Mucosa of descending colon (tissue), 3 donors: ENCODE measurements around the gene HDLBP. TPM values are rescaled to one million over a fixed set of nuclear protein-coding genes. Genes with fewer than 3 reads are reported as not detected.
"Not testable (repeated sequence)": the region's sequence is repeated elsewhere in the genome, so short reads cannot be mapped to it uniquely, and the experiment has no call there.

Source experiments
- ATAC-seq: fragments of 200-7000 bp; cut with Tn5 transposase; one replicate; pipeline ENCODE4 v1.9.1; 2020; ENCODE audit warnings: mild to moderate bottlenecking, moderate library complexity
- DNase-seq, 3 donors: peaks; one replicate each; pipeline ENCODE4 v3.0.0-alpha.2; 2020
- H3K36me3 ChIP-seq: fragments of 200-600 bp; one replicate; pipeline ENCODE4 v1.8.0; 2021; ENCODE audit warnings: low read depth, mild to moderate bottlenecking
- H3K4me1 ChIP-seq: fragments of 200-600 bp; one replicate; pipeline ENCODE4 v1.8.0; 2021; ENCODE audit warnings: low read depth, mild to moderate bottlenecking
- H3K4me3 ChIP-seq: fragments of 200-600 bp; one replicate; pipeline ENCODE4 v1.8.0; 2021; ENCODE audit warnings: mild to moderate bottlenecking
- H3K9me3 ChIP-seq: fragments of 200-600 bp; one replicate; pipeline ENCODE4 v1.8.0; 2021; ENCODE audit warnings: mild to moderate bottlenecking
- intact Hi-C, 2 donors: fragments of 100-400 bp; cut with DNase I in 1 of 2; cut with micrococcal nuclease in 1 of 2; formaldehyde crosslinking; loops; one replicate each; pipeline versions ENCODE4 v1.11.0 to v1.11.1; 2022; cut with DNase I, micrococcal nuclease
- total RNA-seq, 3 donors: library from RNA; stranded (reverse); fragmentation: NEBNext Ultra II Directional in 2 of 3; extraction: Animal tissue kit (Norgen Biotek cat#: 25700) in 2 of 3; gene quantifications; one replicate each; pipeline versions ENCODE4 v1.2.1 to v1.2.4, GENCODE V29; 2021 to 2023
- TF ChIP-seq, protein P1 (sequence below): fragments of 200-600 bp; IDR thresholded peaks from one replicate; pipeline ENCODE4 v1.8.0; 2022; ENCODE audit warnings: antibody characterized with exemption, mild to moderate bottlenecking
- donor health status: DM: no; HTN: no; CAD: no; lungs with moderate emphysema.
- donor health status: DM: no; HTN: no; CAD: no.
- donor health status: DM: no; HTN: yes; CAD: no.

The HDLBP gene
- total RNA-seq, 3 donors from 2014 or later, result 363 to 417 (median 379) TPM

DNA sequence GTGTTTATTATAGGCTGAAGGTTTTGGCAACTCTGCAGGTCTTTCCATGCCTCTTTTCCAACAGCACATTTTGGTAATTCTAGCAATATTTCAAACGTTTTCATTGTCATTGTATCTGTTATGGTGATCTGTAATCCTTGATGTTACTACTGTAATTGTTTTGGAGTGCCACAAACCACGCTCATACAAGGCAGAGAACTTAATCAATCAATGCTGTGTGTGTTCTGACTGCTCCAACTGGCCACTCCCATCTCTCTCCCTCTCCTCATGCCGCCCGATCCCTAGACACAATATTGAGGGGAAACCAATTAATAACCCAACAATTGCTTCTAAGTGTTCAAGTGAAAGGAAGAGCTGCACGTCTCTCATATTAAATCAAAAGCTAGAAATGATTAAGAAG lies 32.9 kb downstream of the HDLBP start:
- intact Hi-C loops, result no loop called here
- DNase-seq (no peak), ATAC-seq (no peak)
- Histone ChIP-seq H3K4me3 (no peak overlapping the region), H3K4me1 (no peaks in the 10 kb centered on the region), H3K36me3 (no peaks in the 10 kb centered on the region), H3K9me3 (no peaks in the 10 kb centered on the region)
- TF ChIP-seq, protein P1, sequence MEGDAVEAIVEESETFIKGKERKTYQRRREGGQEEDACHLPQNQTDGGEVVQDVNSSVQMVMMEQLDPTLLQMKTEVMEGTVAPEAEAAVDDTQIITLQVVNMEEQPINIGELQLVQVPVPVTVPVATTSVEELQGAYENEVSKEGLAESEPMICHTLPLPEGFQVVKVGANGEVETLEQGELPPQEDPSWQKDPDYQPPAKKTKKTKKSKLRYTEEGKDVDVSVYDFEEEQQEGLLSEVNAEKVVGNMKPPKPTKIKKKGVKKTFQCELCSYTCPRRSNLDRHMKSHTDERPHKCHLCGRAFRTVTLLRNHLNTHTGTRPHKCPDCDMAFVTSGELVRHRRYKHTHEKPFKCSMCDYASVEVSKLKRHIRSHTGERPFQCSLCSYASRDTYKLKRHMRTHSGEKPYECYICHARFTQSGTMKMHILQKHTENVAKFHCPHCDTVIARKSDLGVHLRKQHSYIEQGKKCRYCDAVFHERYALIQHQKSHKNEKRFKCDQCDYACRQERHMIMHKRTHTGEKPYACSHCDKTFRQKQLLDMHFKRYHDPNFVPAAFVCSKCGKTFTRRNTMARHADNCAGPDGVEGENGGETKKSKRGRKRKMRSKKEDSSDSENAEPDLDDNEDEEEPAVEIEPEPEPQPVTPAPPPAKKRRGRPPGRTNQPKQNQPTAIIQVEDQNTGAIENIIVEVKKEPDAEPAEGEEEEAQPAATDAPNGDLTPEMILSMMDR, result no peak

DNA sequence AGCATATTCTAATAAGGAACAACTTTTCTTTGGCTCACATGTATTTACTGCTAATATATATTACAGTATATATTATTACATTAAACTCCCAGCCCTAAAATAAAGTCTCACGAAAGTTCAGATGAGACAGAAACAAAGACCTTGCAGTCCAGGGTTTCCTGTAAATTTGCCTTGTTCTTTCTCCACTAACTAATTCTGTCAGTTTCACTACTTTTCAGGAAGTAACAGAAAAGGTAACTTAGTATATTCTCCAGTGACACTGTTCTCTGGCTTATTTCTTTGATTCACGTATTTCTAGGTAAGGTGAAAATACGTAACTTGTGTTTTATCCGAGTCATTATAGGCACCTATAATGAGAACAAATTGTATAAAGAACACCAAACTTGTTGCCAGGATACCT lies 35.2 kb downstream of the HDLBP start:
- DNase-seq (no peak), ATAC-seq (no peak)
- Histone ChIP-seq H3K4me1 (no peaks in the 10 kb centered on the region), H3K36me3 (no peaks in the 10 kb centered on the region), H3K4me3 (no peak overlapping the region), H3K9me3 (no peaks in the 10 kb centered on the region)
- TF ChIP-seq, protein P1, result no peak
- intact Hi-C loops, result no loop called here

DNA sequence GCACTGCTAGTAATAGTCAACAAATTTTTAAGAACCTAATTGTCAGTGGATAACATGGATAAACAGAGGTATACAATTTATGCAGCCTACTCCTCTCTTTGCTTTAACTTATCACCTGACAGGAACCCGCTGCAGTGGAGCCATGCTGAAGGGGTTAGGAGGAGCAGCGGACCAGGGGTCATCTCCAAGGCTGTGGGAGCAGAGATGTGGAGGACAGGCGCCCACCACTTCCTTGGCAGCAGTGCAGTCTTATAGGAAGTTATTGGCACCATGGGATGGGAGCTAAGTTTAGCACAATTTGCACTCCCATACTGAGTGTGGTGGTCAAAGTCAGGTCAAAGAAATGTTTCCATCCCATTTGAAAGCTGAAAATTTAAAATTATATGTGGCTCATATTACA lies 35.6 kb downstream of the HDLBP start:
- TF ChIP-seq, protein P1, result no peak
- DNase-seq (no peak), ATAC-seq (no peak)
- H3K4me3 ChIP-seq, result no peak overlapping the region
- no peaks in the 10 kb centered on the region for H3K4me1 ChIP-seq
- no peaks in the 10 kb centered on the region for H3K9me3 ChIP-seq
- intact Hi-C loops, result no loop called here
- H3K36me3 ChIP-seq, result no peaks in the 10 kb centered on the region

DNA sequence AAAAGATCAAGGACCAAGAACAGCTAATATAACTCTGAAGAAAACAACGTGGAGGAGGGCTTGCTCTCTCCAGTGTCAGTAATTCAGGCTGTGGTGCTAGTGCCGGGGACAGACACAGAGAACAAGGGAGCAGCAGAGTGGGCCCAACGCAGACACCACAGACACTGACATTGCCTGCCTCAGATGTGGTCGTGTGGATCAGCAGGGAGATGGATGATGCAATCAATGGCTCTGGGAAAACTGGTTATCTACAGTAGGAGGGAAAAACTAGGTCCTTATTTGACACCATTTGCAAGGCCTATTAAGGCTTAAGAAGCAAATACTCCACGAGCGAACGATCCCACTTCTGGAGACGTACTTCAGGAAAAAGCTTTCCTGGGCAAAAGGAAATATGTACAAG lies 36.1 kb downstream of the HDLBP start:
- Histone ChIP-seq H3K9me3 (no peaks in the 10 kb centered on the region), H3K4me1 (no peaks in the 10 kb centered on the region), H3K4me3 (no peak overlapping the region), H3K36me3 (no peaks in the 10 kb centered on the region)
- intact Hi-C loops, result no loop called here
- TF ChIP-seq, protein P1, result no peak
- DNase-seq (no peak), ATAC-seq (no peak)

DNA sequence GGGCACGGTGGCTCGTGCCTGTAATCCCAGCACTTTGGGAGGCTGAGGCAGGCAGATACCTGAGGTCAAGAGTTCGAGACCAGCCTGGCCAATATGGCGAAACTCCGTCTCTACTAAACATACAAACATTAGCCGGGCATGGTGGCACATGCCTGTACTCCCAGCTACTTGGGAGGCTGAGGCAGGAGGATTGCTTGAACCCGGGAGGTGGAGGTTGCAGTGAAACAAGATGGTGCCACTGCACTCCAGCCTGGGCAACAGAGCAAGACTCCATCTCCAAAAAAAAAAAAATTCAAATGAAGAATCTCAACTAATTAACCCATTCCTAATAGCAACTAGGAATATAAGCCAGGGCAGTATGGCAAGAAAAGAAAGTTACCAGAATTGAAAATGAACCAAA lies 37.2 kb downstream of the HDLBP start:
- DNase-seq, intact Hi-C loops: not testable (repeated sequence)

DNA sequence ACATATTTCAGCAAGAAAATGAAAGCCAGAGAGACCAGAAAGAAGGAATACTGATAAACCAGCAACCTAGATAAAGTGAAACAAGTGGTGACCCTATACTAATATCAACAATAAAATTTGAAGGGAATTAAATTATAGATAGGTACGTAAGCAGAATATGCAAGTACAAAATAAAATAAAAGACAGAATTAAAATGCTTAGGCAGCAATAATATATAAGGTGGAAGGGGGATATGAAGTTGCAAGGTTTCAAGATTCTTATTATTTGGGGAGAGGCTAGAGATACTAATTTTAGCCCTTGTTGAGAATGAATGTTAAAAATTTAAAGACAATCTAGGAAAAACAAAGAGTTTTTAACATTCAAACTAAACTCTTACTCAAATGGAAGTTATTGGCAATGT lies 39.6 kb downstream of the HDLBP start:
- DNase-seq (no peak), ATAC-seq (no peak)
- TF ChIP-seq, protein P1, result no peak
- Histone ChIP-seq H3K36me3 (no peaks in the 10 kb centered on the region), H3K4me1 (peaks cover 7% of the 10 kb centered on the region), H3K9me3 (no peaks in the 10 kb centered on the region), H3K4me3 (no peak overlapping the region)
- intact Hi-C loops, result no loop called here

More for the DNA sequence above, 37.2 kb downstream of the HDLBP start:
- not testable (repeated sequence) for H3K4me1 ChIP-seq, H3K4me3 ChIP-seq, ATAC-seq, H3K9me3 ChIP-seq, H3K36me3 ChIP-seq
